Measurements from ENCODE around the gene GNAZ.
"Not testable (repeated sequence)": the region's sequence is repeated elsewhere in the genome, so short reads cannot be mapped to it uniquely, and the experiment has no call there.

Gene GNAZ

DNA sequence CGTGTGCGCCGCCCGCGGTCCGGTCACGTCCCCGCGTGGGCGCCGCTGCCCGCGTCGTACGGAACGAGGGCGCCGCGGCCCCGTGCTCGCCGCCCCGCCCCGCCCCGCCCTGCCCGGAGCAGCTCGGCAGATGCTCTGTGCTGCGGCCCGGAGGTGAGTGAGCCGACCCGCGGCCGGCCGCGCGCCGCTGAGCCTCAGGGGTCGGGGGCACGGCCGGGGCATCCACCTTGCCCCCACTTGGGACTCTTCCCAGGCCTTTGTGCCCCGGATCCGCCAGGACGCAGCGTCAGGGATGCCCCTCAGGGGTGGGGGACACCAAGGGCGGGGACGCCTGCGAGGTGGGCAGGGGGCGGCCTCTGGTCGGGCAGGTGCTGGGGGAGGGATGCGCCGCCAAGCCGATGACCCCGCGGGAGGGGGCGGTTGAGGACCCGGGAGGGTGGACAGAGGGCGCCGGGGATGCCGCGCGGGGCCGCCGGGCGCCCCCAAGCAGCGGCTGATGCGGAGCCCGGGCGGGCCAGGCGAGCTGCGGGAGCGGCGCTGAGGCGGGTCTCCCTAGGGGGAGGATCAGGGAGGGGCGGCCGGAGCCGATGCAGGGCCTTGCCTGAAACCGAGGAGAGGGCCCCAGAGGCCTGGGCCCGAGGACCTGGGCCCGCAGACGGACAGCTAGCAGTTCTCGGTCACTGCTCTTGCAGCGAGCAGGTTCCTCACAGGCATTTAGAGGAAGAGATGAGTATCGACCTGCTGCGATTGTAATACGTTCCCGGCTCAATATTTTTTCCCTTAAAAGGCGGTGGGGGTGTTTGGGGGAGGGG, at the start of gene GNAZ:
Gene GNAZ, plus strand, starts transcription at position 102 of the 812 bp plus-strand sequence. CDS start 25,177 bp downstream, outside the sequence.
- no peak for DNase-seq (ENCODE audit: low read depth)

DNA sequence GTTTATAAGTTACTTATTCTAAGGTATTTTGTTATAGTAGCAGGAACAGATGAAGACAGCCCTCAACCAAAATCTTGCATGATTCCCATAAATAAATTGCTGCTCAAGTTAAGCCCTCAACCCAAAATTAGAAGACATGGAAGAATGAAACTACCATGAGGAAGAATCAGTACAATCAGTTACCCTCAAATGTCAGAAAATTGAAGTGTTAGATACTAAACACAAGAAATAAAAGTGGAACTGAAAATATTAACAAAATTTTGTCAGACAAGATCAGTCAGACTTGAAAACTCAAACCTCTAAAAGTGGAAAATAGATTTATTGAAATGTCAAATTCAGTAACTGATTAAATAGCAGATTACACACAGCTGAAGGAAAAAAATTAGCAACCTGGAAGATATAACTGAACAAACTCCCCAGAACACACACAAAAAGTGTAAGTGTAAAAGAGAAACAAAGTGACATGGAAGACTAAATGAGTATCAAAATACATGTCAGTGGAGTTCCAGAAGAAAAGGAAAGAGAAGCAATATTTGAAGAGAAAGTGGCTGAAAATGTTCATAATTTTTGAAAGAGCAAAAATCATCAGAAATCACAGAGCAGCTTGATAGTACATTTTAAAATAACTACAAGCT, 49.5 kb upstream of the GNAZ start:
- no peak for DNase-seq (ENCODE audit: low read depth)

DNA sequence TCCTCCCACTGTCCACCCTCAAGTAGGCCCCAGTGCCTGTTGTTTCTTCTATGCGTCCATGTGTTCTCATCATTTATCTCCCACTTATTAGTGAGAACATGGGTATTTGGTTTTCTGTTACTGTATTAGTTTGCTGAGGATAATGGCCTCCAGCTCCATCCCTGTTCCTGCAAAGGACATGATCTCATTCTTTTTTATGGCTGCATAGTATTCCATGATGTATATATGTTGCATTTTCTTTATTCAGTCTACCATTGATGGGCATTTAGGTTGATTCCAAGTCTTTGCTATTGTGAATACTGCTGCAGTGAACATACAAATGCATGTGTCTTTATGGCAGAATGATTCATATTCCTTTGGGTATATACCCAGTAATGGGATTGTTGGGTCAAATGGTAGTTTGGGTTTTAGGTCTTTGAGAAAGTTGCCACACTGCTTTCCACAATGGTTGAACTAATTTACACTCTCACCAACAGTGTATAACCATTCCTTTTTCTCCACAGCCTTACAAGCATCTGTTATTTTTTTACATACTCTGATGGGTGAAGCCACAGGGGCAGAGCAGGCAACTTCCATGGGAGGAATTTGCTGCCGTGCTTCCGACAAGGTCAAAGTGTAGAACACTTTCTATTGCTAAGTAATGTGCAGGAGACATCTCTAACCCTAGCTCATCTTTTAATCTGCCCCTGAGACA, 48.5 kb upstream of the GNAZ start:
- DNase-seq (ENCODE audit: low read depth), result not testable (repeated sequence)

DNA sequence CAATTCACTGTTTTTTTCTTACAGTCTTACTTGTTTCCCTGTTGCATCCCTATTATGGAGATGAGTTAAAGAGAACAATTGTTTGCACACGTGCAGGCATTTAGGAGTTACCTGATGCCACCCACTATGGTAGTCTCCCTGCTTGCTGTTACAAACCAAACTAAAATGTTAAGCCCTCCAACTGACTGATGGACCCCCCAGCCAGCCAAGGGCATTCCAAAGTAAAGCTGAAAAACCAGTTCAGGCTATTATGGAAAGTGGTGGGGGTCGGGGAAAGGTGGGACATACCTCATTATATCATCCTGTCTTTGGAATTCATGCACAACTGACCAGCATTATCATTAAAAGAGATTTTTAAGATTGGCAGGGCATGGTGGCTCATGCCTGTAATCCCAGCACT, 47.0 kb upstream of the GNAZ start:
- DNase-seq (ENCODE audit: low read depth), result no peak

DNA sequence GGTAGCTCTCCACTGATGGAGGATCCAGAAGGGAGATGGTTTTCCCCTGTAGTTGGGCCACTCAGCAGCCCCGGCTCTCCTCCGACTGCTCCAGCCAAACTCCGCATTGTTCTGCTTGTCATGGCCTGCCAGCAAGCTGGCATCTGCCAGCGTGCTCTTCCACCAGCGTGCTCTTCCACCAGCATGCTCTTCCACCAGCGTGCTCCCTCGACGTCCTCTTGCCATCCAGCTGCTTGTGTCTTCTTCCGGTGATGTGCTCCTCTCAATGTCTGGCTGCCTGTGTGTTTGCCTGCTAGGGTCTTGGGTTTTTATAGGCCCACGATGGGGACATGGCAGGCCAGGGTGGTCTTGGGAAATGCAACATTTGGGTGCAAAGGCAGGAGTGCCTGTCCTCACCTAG, 43.5 kb upstream of the GNAZ start:
- DNase-seq (ENCODE audit: low read depth), result no peak

DNA sequence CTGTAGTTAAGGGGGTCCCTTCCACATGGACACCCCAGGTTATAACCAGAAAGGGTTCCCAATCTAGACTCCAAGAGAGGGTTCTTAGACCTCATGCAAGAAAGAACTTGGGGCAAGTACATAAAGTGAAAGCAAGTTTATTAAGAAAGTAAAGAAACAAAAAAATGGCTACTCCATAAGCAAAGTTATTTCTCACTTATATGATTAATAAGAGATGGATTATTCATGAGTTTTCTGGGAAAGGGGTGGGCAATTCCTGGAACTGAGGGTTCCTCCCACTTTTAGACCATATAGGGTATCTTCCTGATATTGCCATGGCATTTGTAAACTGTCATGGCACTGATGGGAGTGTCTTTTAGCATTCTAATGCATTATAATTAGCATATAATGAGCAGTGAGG, 42.5 kb upstream of the GNAZ start:
- DNase-seq (ENCODE audit: low read depth), result not testable (repeated sequence)

DNA sequence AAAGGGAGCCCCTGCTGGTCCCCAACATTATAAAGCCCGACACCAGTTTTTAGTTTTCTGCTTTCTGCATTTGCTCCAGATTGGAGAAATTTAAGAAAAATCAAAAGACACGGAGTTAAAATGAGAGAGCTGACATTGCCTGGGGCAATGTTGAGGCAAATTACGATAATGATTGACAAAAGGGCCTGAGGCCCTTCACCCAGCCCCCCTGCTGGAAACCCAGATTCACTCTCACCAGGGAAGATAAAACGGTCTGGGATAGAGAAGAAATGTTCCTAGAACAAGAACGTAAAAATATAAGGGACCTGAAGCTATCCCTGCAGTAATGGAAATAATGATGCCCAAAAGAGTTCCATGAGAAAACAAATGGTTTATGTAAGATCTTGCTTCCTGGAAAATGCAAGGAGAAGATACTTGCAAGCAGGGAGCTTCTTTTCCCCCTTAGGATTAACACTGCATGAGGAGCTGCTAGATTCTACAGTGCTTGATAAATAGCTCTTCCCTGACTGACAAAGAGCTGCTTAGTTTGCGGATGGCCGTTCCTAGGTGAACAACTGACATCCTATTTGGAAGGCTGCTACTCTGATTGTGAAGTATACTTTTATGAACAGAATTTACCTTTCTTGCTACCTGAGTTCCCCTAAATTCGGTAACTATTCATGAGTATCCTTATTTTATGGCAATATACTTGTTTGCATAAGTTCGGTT, 40.6 kb upstream of the GNAZ start:
- no peak for DNase-seq (ENCODE audit: low read depth)

DNA sequence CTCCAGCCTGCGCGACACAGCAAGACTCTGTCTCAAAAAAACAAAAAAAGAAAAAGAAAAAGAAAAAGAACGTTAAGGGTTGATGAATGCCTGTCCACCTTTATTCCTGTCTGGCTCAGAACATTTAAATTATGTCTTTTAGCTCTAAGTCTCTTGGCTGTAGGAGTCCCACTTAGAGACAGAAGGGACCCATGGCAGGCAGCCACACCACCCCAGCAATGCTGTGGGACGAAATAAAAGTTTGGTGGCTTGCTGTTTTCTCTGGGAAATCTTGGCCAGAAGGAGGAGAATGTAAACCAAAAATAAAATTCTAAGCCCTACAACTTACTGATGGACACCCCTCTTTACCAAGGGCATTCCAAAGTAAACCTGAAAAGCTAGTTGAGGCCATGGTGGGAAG, 38.9 kb upstream of the GNAZ start:
- no peak for DNase-seq (ENCODE audit: low read depth)

DNA sequence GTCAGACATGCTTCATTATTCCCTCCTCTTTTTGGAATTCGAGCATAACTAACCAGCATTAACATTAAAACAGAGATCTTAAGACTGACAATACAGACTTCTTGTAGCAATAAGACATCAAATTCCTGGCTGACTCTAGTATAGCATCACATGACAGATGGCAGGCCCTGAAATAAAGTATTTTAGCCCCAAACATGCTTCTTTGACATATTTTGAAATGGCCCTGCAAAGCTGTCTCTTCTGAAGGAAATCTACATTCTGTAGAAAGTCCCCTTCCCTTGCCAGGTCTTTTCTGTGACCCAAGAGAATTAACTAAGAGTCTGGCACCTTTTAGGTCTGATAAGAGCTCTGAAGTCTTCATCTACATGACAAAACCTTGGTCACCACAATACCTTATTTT, 38.5 kb upstream of the GNAZ start:
- DNase-seq (ENCODE audit: low read depth), result no peak

DNA sequence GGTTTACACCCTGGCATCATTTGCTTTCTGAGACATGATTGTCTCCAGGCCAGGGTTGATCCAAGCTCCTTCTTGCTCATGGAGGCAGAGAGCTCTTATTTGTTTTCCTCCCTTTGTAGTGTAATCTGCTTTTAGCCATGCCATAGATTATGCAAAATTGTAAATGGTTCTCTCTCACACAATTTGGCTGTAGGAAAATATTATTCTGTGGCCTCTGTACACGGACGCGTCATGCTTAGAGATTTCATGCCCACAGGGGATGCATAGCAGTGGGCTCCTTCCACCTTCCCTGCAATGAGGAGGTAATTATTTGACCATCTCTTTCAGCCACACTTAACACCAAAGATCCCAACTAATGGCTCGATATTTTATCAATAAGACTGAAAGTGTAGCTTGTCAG, 37.7 kb upstream of the GNAZ start:
- DNase-seq (ENCODE audit: low read depth), result no peak

DNA sequence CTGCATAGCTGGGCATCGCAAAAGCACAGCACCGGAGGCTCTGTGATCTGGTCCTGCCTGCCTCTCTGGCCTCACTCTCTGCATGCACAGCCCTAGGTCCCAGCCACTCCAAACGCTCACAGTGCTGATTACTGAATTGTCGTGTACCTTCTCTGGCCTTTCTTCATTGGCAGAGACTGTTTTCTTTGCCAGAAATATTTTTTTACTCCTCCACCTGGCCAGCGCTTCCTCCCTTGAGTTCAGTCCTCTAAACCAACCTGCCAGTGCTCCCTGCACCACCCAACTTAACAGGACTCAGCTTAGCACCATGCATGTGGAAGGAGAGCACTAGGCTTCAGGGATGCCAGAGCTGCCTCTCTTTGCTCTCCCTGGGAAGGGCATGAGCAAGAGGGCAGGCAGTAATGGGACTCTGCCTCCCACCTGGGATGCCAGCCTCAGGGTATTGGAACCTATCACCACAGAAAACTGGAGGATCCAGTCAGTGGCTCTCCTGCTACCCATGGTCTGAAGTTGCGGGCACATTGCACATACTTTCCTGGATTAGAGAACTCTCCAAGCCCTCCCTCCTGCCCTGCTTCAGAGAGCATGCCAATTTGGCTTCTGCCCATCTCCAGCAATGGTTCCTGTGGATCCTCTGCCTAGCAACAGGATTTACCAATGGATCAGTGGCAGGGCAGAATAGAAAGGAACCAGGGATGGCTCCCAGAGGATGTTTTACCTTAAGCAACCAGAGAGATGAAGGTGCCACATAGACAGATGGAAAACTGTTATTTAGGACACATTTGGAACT, 37.0 kb upstream of the GNAZ start:
- DNase-seq (ENCODE audit: low read depth), result no peak

DNA sequence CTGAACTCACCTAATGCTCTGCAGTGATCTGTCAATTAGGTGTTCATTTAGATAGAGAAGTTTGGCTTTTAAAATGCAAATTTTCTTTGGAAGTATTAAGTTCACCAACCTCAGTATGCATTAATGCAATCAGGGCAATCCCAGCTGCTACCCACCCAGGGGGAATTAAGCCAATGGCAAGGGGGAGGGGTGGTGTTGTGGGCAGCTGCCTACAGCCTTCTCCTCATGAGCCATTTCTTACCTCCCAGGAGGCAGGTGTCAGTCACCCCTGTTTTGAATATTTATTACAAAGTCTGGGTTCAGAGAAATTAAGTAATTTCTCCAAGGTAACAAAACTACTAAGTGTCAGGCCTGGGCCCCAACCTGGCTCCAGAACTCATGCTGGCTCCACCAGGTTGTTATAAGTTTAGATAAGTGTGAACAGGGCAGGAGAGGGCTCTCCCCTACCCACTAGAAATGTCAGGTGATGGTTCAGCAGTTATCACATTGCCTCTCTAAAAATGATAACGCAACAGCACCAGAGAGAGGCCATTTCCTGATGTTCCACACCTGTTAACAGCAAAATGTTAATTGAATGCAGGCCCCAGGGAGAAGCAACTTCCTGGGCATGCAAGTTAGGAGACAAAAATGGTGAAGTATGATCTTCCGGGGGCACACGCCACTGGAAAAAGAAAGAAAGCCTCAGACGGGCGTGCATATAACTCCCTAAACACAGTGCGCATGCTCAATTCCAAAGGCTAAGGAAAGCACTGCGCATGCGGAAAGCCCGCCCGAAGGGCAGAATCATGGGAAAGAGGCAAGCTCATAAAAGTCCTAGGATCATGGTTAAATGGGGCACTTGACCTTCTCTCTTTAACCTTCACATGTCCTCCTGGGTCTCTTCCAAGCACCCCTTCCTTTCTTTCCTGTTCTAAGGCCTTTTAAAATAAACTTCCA, 35.4 kb upstream of the GNAZ start:
- DNase-seq (ENCODE audit: low read depth), result no peak

DNA sequence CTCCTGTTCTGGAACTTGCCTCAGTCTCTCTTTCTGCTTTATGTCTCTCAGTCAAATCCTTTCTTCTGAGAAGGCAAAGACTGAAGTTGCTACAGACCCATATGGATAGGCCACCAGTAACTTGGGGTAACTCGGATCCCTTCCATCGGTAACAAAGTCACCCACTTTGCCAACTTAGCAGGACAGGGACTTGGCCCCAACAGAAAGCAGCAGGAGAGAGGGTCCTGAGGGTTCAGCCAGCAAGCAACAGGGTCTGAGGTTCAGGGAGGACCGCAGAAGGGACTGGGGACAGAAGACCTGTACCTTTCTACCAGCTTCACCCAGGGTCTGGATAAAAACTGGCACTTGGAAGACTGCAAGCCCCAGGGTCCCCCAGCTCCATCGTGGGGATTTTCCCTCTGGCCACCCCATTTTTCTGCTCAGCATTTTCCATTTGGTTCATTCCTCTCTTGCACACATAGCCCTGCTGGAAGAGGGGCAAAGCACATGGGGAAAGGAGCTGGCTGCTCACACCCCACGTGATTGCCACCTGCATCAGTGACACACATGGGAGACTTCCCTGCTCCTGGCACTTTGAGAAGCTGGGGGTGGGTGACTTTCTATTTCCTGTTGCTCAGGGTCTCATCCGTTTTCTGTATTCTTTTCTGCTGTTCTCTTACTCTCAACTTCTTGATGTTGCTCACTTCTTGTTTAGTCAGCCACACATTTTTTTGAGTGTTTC, 34.6 kb upstream of the GNAZ start:
- no peak for DNase-seq (ENCODE audit: low read depth)

DNA sequence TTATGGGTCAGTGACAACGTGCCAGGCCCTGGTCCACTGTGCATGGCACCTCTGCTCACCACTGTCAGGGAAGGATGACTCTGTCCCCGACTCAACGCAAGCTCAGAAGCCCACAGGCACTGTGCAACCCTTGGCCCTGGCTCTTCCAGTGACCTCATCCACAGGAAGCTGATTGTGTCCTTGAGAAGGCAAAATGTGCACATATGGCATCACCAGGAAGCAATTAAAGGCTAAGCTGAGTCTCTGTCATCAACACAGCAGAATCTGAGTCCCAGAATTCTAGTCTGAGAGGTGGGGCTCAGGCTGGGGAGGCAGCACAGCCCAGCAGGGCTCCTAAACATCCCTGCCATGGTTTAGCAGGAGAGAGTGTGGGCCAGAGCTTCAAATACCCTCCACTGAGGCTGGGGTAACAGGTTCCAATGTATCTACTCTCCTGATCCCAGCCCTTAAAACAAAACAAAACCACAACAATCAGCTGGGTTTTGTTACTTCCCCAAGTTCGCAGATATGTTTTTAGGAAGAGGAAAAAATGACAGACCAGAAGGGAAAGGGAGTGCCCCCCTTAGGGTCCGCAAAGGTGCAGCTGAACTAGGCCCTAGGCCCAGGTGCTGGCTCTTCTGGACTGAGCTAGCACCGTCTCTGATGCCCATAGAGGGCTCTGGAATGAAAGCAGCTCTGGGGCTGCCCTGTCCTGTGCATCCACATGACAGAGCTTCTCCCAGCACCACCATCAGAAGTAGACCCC, 33.5 kb upstream of the GNAZ start:
- DNase-seq (ENCODE audit: low read depth), result no peak

DNA sequence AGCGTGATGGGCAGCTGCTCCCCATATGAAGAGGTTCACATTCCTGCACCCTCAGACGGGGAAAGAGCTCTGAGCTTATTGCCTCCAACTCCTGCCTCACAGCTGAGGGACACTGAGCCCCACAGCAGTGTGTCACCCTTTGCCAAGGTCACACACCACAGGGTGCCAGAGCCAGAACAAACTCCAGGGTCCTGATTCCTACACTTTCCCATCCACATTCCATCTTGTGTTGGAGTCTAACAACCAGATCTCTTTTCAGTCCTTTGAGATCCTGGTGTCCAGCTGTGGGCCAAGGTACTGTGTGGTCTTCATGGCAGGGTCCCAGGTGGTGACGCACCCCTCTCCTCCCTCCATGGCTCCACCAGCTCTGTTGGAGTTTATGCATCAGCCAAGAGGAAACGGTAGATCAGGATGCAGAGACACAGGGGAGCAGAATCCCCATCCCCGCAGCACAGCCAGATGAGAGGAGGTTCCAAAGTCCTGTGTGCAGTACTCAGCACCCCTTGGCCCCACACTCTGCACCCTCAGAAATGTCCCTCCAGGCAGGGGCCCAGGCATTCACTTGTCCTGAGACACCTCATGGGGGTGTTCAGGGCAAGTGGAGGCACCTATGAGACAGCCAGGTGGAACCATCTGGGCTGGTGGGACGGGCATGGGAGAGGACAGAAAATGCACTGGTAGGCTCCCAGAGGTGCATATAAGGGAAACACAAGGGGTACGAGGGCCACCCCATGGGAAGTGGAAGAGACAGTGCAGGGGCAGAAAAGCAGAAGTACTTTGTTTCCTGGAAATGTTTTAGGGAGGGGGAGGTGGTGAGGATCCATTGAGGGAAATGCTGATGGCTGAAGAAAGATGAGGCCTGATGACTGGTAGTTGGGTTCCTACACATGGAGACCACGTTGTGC, 32.6 kb upstream of the GNAZ start:
- DNase-seq (ENCODE audit: low read depth), result no peak

DNA sequence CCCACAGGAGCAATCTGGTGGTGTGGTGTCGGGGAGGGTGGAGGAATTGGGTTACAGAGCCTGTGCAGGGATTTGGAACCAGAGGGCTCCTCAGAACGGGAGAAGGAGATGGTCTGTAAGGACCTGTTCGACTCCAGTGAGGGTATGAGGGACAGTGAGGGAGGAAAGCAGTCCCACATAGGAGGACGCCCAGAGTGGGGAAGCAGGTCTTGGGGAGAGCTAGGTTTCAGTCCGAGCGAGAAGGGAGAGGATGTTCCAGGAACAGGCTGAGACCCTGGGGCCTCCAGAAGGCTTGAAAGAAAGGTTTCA, 32.0 kb upstream of the GNAZ start:
- DNase-seq (ENCODE audit: low read depth), result no peak

DNA sequence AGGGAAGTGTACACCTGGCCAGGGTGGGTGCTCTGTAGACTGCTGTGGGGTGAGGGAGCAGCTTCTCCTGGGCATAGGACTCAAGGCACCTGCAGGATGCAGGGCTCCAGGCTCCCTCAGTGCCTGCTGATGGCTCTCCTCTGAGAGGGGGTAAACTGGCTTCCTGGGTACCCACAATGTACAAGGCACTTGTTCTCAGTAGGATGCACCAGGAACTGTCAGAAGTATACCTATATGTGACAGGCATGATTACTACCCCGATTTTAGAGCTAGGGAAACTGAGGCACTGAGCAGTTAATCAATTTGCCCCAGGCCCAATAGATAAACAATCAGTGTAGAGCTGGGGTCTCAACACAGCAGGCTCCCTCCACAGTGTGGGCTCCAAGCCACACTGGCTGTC, 31.4 kb upstream of the GNAZ start:
- no peak for DNase-seq (ENCODE audit: low read depth)

DNA sequence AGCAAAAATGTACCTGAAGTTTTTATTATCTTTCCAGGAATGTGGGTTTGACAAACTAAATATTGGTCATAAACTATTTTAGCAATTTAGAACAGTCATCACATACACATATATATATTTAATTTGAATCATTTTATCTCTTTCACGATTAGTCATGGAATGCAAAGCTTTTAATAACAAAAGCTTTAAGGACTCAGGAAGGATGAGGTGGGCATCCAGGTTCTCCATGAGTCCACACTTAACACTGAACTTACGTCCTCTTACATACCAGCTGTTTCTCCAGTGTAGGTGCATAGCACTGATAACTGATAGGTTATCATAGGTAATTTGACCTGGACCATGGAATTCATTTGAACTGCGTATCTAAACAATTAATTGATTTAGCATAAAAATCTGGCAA, 28.1 kb upstream of the GNAZ start:
- no peak for DNase-seq (ENCODE audit: low read depth)
